Middle frontal gyrus (tissue), 1 donor: ENCODE results near the gene PHC2.

Experiments
- DNase-seq: peaks from one replicate; pipeline ENCODE4 v3.0.0-alpha.2; 2015; ENCODE audit warnings: low spot score; ENCODE audit errors: extremely low spot score

PHC2 gene

GRCh38 chr1:33273961-33274371 is 156.9 kb downstream of the PHC2 start:
- DNase-seq, result no peak
